D721Med (cell line): ENCODE results near the gene FBXO42.

ENCODE experiments used
- DNase-seq: peaks from one replicate; pipeline ENCODE4 v3.0.0; 2011; ENCODE audit warnings: low spot score; ENCODE audit not compliant: insufficient read length
- FAIRE-seq: peaks from 2 replicates; lab custom pipeline; 2011; peaks lifted over from hg19 to GRCh38; lab: Jason Lieb, UNC
- TF ChIP-seq, protein P1 (sequence below): IDR thresholded peaks from 2 replicates; pipeline ENCODE4 v1.5.1; 2012; ENCODE audit warnings: mild to moderate bottlenecking, control low read depth; ENCODE audit not compliant: insufficient read depth; ENCODE audit errors: missing control alignments

The FBXO42 gene

GRCh38 chr1:16232316-16232710 lies 120.0 kb downstream of the FBXO42 start:
- no peak for DNase-seq
- FAIRE-seq: no peak
- TF ChIP-seq, protein P1, sequence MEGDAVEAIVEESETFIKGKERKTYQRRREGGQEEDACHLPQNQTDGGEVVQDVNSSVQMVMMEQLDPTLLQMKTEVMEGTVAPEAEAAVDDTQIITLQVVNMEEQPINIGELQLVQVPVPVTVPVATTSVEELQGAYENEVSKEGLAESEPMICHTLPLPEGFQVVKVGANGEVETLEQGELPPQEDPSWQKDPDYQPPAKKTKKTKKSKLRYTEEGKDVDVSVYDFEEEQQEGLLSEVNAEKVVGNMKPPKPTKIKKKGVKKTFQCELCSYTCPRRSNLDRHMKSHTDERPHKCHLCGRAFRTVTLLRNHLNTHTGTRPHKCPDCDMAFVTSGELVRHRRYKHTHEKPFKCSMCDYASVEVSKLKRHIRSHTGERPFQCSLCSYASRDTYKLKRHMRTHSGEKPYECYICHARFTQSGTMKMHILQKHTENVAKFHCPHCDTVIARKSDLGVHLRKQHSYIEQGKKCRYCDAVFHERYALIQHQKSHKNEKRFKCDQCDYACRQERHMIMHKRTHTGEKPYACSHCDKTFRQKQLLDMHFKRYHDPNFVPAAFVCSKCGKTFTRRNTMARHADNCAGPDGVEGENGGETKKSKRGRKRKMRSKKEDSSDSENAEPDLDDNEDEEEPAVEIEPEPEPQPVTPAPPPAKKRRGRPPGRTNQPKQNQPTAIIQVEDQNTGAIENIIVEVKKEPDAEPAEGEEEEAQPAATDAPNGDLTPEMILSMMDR: no peak

GRCh38 chr1:16231331-16232315 lies 120.7 kb downstream of the FBXO42 start:
- DNase-seq: no peak
- no peak for FAIRE-seq
- TF ChIP-seq, protein P1: no peak

DNA sequence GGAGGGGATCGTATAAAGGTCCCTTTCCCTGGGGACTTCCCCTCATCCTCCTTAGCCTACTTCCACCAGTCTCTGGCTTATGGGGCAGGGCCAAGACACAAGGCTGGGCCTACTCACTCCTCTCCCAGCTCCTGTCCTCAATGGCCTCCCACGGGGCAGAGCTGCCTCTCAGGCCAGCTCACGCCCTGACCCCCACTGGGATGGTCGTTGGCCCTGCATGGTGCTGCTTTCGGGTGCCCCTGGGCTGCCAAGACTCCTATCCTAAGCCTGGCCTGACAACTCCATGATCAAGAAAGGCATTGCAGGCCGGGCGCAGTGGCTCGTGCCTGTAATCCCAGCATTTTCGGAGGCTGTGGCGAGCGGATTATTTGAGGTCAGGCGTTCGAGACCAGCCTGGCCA lies 121.5 kb downstream of the FBXO42 start:
- FAIRE-seq (no peak), DNase-seq (no peak)
- TF ChIP-seq, protein P1: no peak

GRCh38 chr1:16229976-16230740 lies 122.1 kb downstream of the FBXO42 start:
- TF ChIP-seq, protein P1: no peak
- DNase-seq (no peak), FAIRE-seq (no peak)

DNA sequence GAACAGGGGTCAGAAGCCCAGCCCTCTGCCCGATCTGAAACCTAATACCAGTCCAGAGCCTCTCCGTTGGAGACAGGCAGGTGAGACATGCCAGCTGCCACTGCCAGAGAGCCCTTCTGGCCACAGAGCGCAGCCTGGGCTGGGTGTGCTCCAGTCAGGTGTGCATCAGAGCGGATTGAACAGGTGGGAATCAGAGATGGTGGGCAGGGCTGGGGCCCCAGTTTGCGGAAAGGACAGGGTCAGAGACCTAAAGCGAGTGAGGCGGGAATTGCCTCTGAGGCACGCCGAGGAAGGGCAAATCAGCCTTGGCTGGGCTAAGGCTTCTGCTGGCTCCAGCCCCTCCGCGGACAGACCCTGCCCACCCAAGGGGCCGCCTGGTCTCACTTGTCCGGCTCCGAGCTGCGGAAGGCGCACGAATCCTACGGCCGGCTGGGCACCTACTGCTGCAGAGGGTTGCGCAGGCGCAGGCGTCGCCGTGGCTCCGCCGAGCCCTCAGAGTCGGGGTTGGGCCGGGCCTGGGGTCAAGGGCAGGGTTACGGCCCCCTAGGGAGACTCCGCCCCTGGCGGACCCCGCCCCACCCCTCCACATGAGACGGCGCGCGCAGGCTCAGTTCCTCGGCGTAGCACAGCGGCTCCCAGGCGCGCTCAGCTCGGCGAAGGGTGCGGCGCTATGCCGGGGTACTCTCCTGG lies 125.6 kb downstream of the FBXO42 start:
- TF ChIP-seq, protein P1: no peak
- DNase-seq (no peak), FAIRE-seq (no peak)

GRCh38 chr1:16226129-16226489 lies 126.2 kb downstream of the FBXO42 start:
- FAIRE-seq: no peak
- DNase-seq: no peak
- TF ChIP-seq, protein P1: no peak
